OCI-LY7 (cell line): Measurements from ENCODE around the gene GRM5.

Experiments used
- EZH2phosphoT487 ChIP-seq: fragments of 200-600 bp; sonication (generic); IDR thresholded peaks from 2 replicates; pipeline ENCODE4 v1.6.1; 2018; ENCODE audit warnings: low read depth, borderline replicate concordance, mild to moderate bottlenecking, mixed run types, antibody characterized with exemption, low read length, moderate library complexity, mixed read lengths
- TF ChIP-seq, protein P1 (sequence below): fragments of 200-600 bp; sonication (generic); conservative IDR thresholded peaks from 2 replicates; pipeline ENCODE4 v1.5.1; 2014; ENCODE audit warnings: mild to moderate bottlenecking, antibody characterized with exemption, low read length, moderate library complexity, mixed read lengths

DNA sequence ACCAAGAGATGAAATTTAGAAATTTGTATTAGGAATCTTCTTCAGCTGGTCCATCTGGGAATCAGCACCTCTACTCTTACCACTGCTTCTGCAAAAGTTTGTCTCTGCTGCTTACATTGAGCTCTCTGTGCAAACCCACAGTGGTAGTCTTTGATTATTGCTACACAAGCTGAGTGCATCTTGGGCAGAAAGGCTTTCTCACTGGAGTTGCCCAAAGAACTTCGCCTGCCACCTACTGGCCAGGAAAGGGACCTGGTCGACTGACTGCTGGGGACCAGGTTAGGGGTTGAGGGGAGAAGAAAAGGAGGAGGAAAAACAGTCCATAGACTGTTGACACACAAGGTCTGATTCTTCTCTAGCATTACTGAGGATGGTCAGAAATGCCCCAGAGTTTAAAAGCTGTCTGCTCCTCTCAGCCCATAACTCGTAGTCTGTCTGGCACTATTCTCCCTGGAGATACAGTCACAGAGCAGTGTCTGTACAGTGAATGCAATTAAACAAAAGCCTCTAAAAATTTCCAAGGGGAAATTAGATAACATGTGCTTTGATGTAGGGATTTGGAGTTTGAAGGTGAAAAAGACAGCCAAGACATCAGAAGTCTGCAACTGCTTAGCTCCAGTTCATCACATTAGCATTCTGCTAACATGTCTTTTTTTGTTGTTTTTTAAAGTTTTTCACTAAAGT lies 513.3 kb downstream of the GRM5 start:
- TF ChIP-seq, protein P1, sequence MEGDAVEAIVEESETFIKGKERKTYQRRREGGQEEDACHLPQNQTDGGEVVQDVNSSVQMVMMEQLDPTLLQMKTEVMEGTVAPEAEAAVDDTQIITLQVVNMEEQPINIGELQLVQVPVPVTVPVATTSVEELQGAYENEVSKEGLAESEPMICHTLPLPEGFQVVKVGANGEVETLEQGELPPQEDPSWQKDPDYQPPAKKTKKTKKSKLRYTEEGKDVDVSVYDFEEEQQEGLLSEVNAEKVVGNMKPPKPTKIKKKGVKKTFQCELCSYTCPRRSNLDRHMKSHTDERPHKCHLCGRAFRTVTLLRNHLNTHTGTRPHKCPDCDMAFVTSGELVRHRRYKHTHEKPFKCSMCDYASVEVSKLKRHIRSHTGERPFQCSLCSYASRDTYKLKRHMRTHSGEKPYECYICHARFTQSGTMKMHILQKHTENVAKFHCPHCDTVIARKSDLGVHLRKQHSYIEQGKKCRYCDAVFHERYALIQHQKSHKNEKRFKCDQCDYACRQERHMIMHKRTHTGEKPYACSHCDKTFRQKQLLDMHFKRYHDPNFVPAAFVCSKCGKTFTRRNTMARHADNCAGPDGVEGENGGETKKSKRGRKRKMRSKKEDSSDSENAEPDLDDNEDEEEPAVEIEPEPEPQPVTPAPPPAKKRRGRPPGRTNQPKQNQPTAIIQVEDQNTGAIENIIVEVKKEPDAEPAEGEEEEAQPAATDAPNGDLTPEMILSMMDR = peak; percentile 86
- TF ChIP-seq EZH2phosphoT487 = no peak
